ENCODE measurements around the gene HMCES.

DNA sequence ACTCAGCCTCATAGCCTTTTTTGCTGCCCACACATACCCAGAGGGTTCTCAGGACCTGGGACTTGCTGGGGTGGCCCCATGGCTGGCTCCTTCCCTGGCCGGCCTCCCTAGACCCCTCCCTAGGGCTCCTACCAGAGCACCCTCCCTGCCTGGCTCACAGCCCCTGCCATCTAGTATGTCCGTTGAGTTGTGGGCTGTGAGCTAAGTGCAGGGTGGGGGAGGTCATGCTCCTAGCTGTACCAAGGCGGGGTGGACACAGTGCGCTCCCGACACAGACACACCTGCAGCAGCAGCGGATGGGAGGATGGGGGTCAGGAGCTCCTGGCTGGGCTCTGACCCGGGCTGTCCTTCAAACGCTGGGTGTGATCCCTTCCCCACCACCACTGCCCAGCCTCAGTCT lies 41.6 kb downstream of the HMCES start:
- TF ChIP-seq, protein P1, sequence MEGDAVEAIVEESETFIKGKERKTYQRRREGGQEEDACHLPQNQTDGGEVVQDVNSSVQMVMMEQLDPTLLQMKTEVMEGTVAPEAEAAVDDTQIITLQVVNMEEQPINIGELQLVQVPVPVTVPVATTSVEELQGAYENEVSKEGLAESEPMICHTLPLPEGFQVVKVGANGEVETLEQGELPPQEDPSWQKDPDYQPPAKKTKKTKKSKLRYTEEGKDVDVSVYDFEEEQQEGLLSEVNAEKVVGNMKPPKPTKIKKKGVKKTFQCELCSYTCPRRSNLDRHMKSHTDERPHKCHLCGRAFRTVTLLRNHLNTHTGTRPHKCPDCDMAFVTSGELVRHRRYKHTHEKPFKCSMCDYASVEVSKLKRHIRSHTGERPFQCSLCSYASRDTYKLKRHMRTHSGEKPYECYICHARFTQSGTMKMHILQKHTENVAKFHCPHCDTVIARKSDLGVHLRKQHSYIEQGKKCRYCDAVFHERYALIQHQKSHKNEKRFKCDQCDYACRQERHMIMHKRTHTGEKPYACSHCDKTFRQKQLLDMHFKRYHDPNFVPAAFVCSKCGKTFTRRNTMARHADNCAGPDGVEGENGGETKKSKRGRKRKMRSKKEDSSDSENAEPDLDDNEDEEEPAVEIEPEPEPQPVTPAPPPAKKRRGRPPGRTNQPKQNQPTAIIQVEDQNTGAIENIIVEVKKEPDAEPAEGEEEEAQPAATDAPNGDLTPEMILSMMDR (IDR thresholded peaks at IDR 0.05; ENCODE audit: borderline replicate concordance, extremely low read depth, low read length, poor library complexity, severe bottlenecking), result no peak
- no peak for TF ChIP-seq EZH2 (IDR thresholded peaks at IDR 0.05; ENCODE audit: borderline replicate concordance, low read depth, low read length, severe bottlenecking)
